Skeletal muscle cell (primary cell): Measurements from ENCODE around the gene CYP8B1.

ENCODE experiments used
- DNase-seq: peaks from one replicate; pipeline ENCODE4 v3.0.0-alpha.2; 2010; ENCODE audit warnings: low read depth
- H3K4me3 ChIP-seq: 2 replicates; pipeline ENCODE4 v1.5.1; 2011; ENCODE audit warnings: low read depth, mild to moderate bottlenecking, control low read depth, low read length, moderate library complexity

The CYP8B1 gene

DNA sequence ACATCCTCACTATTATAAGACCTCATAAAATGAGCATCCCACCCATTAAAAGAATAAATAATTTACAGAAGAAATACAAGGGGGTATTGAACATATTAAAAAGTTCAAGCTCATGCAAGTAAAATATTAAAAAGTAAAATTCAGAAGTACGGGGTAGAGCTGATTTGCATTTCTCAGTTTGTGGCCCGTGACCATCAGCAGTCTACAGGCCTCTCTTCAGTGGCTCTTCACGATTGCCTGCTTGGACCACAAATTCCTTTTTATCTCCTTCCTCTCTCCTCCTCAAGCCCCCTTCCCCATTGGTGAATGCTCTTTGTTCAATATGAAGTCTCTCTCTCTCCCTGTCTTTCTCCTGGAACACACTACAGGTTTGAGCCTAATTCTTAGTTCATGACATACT, 19.1 kb downstream of the CYP8B1 start:
- H3K4me3 ChIP-seq: no peak overlapping the region
- no peak for DNase-seq

DNA sequence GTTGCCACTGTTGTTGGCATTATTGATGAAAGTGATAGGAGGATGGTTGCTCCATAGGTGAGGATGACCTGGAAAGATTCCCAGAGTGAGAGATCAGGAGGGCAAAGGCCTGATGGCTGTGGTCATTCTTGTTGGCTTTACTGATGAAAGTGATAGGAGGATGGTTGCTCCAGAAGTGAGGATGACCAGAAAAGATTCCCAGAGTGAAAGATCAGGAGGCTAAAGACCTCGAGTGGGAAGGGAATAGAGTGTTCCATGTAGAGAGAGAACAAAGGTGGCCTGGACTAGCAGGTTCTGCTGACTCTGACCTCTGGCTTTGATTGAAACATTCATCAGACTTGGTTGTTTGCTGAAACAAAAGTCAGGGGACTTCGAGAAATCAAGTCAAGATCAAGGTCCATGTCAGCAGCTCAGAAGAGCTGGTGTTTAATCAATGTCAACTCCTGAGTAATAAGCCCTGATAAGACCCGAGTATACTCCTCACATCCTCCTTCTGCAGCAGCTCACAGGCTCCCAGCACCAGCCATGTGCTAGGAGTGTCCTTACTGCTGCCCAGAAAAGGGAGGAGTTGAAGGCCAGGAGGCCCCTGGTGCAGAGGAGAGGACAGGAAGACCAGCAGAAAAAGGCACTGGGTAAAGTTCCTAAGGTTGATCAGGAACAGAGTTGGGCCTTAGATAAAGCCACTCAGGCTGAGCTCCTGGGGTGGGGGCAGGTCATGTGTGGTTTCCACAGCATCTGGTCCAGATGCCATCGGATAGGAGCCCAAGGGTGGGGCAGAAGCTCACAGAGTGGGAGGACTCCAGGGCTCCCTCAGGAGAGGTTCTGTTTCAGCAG, 19.9 kb downstream of the CYP8B1 start:
- no peak overlapping the region for H3K4me3 ChIP-seq
- no peak for DNase-seq

DNA sequence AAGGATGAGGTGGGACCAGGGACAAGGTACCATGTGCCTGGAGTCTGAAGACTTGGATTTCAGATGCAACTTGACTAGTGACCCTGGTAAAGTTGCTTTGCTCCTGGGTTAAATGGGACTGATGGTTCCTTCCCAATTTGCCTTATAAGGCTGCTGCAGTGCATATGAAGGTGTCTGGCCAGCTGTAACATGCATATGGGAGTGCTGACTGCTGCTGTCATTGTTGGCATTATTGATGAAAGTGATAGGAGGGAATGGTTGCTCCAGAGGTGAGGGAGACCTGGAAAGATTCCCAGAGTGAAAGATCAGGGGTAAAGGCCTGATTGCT, 20.5 kb downstream of the CYP8B1 start:
- H3K4me3 ChIP-seq: no peak overlapping the region
- no peak for DNase-seq

DNA sequence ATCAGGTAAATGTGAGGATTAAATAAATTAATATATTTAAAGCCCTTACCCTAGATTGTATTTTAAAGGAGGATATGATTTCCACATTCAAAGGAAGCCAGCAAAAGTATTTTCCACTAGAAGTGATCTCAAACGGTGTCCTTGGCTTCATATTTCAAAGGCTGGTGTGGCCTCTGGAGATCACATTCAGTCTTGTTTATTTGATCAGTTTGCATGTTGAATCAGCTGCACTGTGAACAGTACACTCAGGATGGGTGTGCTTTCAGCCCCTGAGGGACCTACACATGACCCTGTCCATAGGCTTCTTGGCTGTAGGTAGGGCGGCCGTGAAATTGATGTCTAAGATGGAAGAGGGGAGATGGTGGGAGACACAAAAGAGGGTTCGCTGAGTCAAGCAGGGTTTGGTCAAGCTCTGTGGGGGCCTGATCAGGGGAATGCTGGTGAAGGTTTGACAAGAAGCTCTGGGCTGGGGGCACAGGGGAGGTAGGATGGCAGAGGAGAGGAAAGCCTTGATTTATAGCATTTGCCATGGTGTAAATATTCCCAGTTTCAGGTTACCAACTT, 21.9 kb downstream of the CYP8B1 start:
- DNase-seq: no peak
- H3K4me3 ChIP-seq: no peak overlapping the region

DNA sequence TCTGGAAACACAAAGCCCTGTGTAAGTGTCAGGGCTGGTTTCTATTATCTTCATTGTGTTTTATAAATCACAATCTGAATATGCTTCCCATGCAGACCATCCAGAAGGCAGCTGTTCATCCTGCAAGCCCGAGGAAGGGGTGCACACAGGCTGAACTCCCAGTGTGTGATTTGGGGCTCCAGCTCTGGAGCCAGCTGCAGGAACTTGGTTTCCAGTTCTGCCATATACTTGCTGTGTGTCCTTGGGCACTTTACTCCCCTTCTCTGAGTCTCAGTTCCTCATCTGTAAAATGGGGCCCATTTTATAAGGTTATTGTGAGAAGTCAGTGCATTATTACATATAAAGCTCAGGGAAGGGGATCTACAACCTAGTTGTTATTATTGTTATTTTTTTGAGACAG, 22.6 kb downstream of the CYP8B1 start:
- H3K4me3 ChIP-seq: no peak overlapping the region
- no peak for DNase-seq

DNA sequence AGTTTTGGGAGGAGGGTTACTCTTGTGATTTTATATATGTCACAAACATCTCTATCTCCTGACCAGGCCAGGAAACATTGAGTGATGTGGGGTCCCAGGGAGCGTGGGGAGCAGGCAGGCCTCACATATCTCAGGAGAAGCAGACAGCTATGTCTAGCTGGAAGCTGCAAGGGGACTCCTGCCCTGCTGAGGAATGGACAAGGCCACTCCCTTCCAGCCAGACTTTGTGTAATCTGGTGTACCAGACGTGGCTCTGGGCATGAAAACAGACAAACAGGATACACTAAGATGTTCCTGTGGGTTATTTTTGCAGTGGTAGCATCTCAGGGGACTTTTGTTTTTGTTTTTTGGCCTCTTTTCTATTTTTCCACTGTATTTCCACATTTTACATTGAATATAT, 23.2 kb downstream of the CYP8B1 start:
- DNase-seq: no peak
- no peak overlapping the region for H3K4me3 ChIP-seq

DNA sequence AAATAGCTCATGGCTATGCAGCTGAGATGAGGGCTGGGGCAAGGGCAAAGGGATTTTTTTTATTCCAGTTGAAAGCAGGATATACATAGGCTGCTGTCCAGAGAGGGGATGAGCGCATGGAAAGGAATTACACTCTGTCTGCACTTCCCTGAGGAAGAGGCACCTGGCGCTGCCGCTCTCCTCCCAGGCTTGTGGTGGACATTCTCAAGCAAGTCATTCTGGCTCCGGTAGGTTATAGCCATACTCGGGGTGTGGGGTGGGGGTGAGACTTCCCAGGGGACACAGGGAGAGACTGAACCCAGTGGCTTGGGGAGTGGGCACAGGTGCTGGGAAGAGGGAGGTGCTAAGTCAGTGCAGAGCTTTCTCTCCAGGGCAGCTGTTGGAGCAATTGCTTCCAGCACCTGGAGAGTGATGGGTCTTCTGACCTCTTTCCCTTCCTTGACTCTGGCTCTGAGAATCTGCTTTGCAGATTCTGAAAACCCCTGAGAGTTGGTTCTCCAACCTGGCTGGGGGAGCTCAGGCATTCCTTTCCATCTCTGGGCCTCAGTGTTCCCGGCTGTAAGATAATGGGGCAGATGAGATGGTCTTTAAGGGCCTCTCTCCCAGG, 24.3 kb downstream of the CYP8B1 start:
- no peak overlapping the region for H3K4me3 ChIP-seq
- DNase-seq: no peak

DNA sequence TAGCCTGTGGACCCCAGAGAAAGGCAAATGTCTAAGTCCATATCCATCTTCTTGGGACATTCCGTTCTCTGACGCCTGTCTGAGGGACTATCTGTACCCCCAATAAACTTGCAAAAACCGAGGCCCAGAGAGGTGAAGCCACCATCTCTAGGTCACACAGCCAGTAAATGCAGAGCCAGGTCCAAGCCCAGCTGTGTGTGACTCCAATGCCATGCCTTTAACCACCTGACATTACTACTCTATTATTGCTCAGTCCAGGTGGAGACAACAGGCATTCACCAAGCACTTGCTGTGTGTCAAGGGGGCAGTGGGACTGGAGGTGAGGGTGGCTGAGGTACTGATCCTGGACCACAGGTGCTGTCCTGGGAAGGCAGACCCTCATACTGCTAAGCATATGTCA, 25.4 kb downstream of the CYP8B1 start:
- no peak overlapping the region for H3K4me3 ChIP-seq
- no peak for DNase-seq

DNA sequence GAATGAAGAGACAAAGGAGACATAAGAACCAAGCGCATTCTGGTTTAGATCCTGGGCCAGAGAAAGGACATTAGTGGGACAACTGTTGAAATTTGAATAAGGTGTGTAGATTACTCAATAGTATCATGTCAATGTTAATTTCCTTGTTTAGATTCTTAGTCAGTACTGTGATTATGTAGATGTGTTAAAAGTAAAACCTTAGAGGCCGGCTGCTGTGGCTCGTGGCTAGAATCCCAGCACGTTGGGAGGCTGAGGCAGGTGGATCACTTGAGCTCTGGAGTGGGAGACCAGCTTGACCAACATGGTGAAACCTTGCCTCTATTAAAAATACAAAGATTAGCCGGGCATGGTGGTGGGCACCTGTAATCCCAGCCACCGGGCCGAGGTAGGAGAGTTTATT, 26.7 kb downstream of the CYP8B1 start:
- no peak overlapping the region for H3K4me3 ChIP-seq
- DNase-seq: no peak

DNA sequence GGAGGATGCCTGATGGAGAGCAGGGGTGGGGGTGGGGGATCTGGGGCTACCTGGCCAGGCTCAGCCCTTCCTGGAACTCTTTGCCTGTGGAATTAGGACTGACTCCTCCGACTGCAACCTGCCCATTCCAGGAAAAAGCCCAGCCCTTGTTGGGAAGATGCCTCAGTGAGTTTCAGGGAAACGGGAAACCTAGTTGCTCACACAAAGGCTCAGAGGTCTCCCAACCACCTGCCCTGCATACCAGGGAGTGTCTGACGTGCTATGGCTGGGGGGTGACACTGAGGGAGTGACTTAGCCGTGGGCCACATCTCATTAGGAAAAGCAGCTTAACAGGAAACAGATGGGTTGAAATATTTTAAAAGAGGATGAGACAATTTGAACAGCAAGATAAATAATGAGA, 27.9 kb downstream of the CYP8B1 start:
- no peak overlapping the region for H3K4me3 ChIP-seq
- DNase-seq: no peak

DNA sequence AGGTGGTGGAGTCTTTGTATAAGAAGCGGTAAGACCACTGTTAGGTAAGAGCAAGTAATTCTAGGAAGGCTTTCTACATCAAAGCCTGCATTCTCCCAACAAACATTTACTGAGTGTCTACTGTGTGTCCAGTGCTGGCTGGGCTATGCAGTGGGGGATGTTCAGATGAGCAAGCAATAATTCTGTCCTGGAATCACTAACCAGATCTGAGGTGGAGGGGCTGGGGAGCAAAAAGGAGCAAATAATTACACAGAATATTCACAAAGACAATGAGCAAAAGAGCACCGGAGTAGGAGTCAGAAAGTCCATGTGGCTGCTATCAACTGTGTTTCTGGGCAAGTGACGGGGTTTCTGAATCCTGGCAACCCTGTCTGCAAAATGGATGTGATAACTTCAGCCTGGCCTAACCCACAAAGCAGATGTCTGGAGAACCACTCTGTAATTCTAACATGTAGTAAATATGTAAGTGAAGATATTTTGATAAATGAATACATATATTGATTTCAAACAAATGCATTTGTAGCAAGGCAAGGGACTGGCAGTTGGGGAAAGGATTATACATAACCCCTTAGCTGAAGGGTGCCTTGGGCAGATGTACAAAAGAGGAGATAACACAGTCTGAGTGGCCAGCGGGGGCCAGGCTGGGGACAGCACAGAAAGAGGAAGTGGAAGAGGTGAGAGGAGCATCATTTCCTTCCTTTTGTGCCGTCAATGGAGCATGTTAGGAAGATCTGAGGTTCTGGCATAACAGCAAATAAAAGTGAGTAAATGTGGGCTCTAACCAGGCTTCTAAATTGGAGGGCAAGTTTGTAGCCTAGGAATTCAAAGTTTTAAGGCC, 28.8 kb downstream of the CYP8B1 start:
- H3K4me3 ChIP-seq: no peak overlapping the region
- no peak for DNase-seq

DNA sequence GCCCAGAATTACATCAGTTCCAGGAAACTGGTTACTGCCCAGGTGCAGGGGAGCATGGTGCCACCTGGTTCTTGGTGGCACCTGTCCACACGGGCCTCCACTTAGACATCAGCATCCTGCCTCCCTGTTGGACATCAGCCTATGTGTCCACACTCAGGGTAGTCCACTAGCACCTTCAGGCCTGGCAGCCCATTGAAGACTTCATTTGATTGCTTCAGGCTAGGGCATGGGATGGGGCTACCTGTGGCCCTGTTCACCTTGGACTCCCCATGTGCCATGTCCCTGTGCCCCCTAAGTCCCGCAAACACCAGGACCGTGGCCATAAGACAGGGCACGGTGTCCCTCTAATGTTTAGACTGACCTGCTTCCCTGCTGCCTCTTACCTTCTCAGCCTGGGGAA, 30.9 kb downstream of the CYP8B1 start:
- no peak for DNase-seq
- no peak overlapping the region for H3K4me3 ChIP-seq

DNA sequence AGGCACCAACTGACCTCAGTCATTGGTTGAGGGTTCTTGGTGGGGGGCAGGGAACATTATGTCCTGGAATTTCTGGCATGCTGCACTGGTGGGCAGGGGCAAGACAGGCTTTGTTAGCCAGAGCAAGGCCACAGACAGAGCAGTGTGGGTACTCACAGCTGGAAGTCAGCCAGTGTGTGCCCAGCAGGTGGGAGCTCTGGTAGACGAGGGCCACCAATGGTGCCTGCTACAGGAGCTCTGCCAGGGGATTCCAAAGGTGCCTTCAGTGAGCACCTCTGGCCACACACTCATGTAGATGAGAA, 31.3 kb downstream of the CYP8B1 start:
- no peak for DNase-seq
- H3K4me3 ChIP-seq: no peak overlapping the region

DNA sequence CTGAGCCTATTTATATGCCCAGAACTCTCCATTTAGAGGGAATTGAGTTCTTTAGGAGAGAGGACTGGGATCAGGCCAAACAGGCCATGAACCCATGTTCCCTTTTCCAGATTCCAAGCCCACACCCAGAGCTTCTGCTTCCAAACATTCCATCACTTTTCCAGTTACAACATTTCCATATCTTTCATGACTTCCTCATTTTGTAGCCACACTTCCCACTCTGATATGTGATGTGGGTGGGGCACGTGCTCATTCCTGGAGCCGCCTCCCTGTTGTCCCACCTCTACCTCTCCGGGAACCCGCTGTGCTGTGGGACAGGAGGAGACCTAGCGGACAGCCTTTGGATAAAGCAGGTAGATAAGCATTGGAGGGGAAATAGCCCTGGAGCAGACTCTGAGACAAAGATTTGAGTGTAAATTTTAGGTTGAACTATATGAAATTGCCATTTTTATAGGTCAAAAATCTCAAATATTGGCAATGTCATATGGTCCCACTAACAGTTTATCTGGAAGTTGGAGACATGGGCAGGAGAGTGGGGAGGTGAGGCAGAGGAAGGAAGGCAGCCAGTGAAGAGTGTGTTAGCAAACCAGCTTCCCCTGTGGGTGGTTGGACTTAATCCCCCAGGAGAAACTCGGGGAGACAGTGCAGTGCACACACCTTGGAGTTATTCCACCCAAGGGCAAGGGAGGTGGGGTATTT, 31.8 kb downstream of the CYP8B1 start:
- DNase-seq: no peak
- no peak overlapping the region for H3K4me3 ChIP-seq

DNA sequence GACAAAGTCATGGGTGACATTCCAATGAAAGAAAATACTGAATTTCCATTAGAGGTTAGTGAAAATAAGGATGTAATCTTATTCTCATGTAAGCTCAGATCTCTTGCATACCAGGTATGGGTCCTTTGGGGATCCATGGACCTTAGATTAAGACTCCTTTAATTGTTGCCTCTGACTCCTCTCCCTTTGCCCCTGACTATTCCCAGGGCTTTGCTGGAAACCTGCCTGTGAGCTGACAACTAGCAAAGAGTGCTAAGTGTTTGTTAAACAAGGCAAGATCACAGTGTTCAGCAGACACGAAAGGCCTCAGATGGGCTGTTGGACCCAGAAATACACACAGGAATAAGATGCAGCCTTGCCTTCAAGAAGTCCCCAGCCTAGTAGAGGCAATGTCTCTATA, 34.3 kb downstream of the CYP8B1 start:
- no peak overlapping the region for H3K4me3 ChIP-seq
- no peak for DNase-seq

DNA sequence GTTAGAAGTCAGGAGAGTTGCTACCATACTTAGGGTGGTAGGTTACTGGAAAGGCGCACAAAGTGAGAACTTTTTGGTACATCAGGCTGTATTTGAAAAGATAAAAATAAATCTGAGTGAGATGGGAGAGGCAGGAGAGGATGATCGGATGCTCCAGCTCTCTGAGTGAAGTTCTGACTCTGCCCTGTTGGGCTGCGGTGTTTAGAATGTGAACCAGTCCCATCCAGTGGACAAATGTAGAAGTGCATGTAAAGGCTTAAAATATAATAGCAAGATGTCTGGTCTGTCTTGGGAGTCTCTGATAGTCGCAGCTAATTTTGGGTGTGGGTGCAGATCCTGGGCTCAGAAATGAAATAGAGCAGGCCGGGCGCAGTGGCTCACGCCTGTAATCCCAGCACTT, 36.1 kb downstream of the CYP8B1 start:
- H3K4me3 ChIP-seq: peak overlapping the region; percentile 17
- no peak for DNase-seq

DNA sequence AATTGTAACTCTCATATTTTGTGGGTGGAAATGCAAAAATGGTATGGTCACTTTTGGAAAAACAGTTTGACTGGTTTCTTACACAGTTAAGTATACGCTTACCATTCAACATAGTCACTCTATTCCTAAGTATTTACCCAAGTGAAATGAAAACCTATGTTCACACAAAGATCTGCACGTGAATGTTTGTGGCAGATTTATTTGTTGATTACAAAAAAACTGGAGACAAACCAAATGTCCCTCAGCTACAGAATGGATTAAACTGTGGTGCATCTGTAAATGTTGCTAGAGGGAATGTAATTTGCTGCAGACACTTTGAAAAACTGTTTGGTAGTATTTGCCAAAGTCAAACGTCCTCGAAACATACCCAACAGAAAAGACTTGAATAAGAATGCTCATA, 37.1 kb downstream of the CYP8B1 start:
- DNase-seq: no peak
- H3K4me3 ChIP-seq: no peak overlapping the region

DNA sequence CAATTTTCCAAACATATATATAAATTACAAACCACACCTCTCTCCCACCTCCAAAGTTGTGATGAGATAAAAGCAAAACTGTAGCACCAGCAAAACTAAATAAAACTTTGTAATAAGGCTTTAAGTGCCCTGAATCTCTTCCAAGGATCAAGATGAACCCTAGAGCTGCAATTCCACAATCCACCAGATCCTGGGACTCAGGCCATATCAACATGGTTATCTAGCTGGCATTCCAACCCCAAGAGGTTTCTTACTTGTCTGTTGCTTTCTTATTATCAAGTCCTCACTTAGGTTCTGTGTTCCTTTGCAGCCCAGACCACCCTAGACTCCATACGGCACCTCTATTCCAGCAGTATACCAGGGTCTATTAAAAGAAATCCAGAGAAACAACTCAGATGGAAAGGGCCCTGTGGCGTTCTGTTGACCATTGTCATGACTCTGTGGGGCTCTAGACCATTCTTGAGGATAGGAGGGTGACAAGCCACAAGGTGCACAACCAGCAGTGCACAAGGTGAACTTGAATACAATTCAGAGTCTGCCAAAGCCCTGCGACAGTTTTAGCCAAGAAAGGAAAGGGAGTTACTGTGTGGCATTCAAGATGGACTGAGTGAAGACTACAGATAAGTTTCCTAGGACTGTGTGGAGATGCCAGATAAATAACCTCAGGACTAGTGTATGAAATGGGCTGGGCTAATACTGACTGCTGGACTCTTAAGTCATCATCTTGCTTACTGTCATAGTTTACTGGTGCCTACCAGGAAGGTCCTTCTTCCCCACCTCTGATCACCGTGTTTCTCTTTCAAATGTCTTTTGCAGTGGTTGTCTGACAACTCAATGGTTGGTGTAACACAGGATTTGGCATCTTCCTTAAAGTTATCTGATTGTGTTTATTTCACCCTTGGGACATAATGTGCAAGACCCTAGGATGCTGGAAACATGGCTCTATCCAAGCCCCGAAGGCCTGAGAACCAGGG, 39.2 kb downstream of the CYP8B1 start:
- no peak overlapping the region for H3K4me3 ChIP-seq
- no peak for DNase-seq

DNA sequence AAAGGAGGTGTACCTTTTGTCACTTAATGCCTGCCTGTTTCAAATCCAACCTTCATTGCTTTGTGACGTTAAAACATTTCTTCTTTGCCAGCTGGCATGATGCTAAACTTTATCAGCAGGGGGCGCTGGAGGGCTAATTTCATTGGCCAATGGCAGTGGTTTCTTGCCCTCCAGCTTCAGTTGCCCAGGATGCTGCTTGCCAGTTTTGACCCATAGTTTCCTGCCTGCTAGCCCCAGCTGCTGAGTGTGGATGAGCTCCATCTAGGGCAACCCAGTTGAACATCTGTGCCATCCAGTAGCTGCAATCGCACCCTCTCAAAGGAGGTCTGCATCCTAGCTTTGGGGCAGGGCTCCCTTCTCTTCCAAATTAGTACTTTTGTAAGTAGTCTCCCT, 44.4 kb downstream of the CYP8B1 start:
- H3K4me3 ChIP-seq: no peak overlapping the region
- no peak for DNase-seq
